ENCODE measurements around the gene PHACTR1. TPM values are rescaled to one million over a fixed set of nuclear protein-coding genes. Genes with fewer than 3 reads are reported as not detected.
"Not testable (repeated sequence)": the region's sequence is repeated elsewhere in the genome, so short reads cannot be mapped to it uniquely, and the experiment has no call there.

The PHACTR1 gene
- total RNA-seq, 1 donor from 2014 or later = 72.8 TPM

DNA sequence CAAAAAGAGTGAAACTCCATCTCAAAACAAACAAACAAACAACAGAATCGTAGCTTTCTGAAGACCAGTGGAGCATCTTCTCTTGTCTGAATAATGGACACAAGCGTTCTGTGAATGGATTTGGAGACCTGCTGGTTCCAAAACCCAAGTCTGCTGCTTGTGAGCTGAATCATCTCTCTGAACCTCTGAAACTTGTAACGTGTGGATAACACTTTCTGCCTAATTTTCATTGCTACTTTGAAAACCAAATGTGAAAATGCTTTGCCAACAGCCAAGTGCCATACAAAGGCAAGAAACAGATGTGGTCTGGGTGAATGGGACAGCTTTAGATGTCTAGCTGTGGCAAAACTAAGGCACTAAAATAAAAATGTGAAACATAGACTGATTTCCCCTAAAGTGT lies 44.3 kb downstream of the PHACTR1 start:
- DNase-seq (no peak), ATAC-seq (no peak)
- Histone ChIP-seq H3K36me3 (no peaks in the 10 kb centered on the region), H3K4me3 (no peak overlapping the region), H3K27me3 (no peaks in the 10 kb centered on the region), H3K27ac (no peak overlapping the region), H3K4me1 (no peaks in the 10 kb centered on the region), H3K9me3 (no peaks in the 10 kb centered on the region)
- intact Hi-C loops (cut with DNase I) = no loop called here
- TF ChIP-seq, protein P1, sequence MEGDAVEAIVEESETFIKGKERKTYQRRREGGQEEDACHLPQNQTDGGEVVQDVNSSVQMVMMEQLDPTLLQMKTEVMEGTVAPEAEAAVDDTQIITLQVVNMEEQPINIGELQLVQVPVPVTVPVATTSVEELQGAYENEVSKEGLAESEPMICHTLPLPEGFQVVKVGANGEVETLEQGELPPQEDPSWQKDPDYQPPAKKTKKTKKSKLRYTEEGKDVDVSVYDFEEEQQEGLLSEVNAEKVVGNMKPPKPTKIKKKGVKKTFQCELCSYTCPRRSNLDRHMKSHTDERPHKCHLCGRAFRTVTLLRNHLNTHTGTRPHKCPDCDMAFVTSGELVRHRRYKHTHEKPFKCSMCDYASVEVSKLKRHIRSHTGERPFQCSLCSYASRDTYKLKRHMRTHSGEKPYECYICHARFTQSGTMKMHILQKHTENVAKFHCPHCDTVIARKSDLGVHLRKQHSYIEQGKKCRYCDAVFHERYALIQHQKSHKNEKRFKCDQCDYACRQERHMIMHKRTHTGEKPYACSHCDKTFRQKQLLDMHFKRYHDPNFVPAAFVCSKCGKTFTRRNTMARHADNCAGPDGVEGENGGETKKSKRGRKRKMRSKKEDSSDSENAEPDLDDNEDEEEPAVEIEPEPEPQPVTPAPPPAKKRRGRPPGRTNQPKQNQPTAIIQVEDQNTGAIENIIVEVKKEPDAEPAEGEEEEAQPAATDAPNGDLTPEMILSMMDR (IDR thresholded peaks at IDR 0.05) = no peak

DNA sequence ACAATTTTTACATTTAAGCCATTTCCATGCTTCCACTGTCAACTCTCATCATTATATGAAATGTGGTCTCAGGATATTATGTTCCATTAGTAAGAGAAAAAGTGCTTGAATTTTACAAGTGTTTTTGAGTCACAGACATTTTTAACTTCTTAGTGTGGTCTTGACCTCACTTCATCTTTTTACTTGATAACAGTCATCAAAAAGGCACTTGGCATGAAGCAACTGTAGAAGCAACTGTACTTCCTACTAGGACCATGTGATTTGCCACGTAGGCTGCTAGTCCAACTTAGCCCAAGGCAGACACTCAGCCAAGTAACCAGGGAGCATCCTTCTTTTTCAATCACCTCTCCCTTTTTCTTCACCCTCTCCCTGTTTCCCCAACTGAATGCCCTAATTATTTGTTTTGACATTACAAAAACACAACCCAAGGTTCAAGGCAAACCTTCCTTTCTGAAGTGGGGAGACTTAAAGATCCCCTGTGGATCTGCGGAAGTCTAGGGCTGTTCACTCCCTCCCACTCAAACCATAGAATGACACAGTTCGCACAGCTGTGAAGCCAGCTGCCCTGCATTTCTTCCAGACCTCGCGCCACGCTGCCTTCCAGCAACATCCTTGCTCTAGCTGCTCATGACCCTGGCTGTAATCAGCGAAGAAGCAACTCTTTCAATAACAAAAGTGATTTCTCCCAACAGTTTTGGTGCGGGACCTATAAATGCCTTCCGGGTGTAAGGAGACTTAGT lies 45.0 kb downstream of the PHACTR1 start:
- no peaks in the 10 kb centered on the region for H3K36me3 ChIP-seq
- no peak for ATAC-seq

DNA sequence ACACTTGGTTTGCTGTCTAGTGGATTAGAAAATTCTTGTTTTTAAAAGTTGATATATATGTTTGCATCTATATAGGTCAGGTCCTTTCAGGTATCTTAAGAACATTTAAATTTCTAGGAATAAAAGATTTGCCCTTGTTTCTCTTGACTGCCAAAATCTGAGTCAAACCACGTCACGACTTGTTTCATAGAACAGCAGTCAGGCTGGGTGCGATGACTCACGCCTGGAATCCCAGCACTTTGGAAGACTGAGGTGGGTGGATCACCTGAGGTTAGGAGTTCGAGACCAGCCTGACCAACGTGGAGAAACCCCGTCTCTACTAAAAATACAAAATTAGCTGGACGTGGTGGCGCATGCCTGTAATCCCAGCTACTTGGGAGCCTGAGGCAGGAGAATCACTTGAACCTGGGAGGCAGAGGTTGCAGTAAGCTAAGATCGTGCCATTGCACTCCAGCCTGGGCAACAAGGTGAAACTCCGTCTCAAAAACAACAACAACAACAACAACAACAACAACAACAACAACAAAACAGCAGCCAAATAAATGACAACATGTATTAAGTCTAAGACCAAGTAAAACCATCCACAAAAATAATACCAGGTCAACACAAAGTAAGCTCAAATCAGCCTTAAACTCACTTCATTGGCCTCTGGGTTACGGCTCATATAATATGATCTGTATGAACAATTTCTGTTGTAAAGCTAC lies 46.3 kb downstream of the PHACTR1 start:
- H3K27ac ChIP-seq; intact Hi-C loops (cut with DNase I); H3K36me3 ChIP-seq; H3K4me3 ChIP-seq; H3K27me3 ChIP-seq; ATAC-seq; H3K4me1 ChIP-seq; DNase-seq; H3K9me3 ChIP-seq: not testable (repeated sequence)

More for the DNA sequence above, 45.0 kb downstream of the PHACTR1 start:
- TF ChIP-seq, protein P1 (IDR thresholded peaks at IDR 0.05) = no peak
- Histone ChIP-seq H3K9me3 (no peaks in the 10 kb centered on the region), H3K27ac (no peak overlapping the region), H3K4me3 (no peak overlapping the region), H3K27me3 (no peaks in the 10 kb centered on the region), H3K4me1 (no peaks in the 10 kb centered on the region)
- DNase-seq = no peak
- intact Hi-C loops (cut with DNase I) = no loop called here

DNA sequence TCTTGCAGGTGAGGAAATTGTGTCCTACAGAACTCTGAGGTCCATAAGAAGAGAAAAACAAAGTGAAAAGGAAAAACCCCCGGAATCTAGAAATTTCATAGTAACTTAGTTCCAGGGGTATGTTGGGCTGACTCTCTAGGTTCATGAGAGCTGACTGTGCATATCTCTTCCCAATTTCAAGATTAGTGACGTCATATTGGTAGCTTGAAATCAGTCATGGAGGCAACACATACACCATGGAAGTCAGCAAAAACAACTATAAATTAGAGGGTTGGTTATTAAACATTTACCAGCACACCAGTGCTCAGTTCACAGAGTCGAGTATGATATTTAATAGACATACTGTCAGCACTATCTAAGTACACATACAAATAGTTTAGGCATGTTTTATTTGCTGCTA lies 49.8 kb downstream of the PHACTR1 start:
- H3K4me1 ChIP-seq = no peaks in the 10 kb centered on the region
- TF ChIP-seq, protein P1 (IDR thresholded peaks at IDR 0.05) = no peak
- no peak overlapping the region for H3K27ac ChIP-seq
- no peak for DNase-seq
- intact Hi-C loops (cut with DNase I) = no loop called here
- no peaks in the 10 kb centered on the region for H3K27me3 ChIP-seq
- ATAC-seq = no peak
- H3K4me3 ChIP-seq = no peak overlapping the region
- H3K9me3 ChIP-seq = no peaks in the 10 kb centered on the region
- H3K36me3 ChIP-seq = no peaks in the 10 kb centered on the region

DNA sequence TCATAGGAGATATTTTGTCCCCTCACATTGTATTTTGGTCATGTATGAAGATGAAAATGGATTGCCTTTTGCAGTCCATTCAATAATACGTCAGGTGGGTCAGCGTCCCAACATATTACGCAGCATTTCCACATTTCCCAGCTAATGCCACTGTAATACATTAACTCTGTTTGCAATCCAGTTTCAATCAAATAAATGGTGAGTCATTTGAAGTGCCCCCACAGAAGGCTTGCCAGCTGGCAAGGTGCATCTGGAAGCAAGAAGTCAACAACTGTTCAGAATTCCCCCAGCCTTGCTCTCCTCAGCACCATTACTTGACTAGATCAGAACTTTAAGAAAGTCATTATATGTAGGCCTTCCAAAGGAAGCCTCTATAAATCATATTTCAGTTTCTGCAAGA lies 50.4 kb downstream of the PHACTR1 start:
- TF ChIP-seq, protein P1 (IDR thresholded peaks at IDR 0.05) = no peak
- H3K36me3 ChIP-seq = no peaks in the 10 kb centered on the region
- no peaks in the 10 kb centered on the region for H3K9me3 ChIP-seq
- no peaks in the 10 kb centered on the region for H3K27me3 ChIP-seq
- H3K4me1 ChIP-seq = no peaks in the 10 kb centered on the region
- H3K27ac ChIP-seq = no peak overlapping the region
- no peak for DNase-seq
- intact Hi-C loops (cut with DNase I) = no loop called here
- H3K4me3 ChIP-seq = no peak overlapping the region
- no peak for ATAC-seq

DNA sequence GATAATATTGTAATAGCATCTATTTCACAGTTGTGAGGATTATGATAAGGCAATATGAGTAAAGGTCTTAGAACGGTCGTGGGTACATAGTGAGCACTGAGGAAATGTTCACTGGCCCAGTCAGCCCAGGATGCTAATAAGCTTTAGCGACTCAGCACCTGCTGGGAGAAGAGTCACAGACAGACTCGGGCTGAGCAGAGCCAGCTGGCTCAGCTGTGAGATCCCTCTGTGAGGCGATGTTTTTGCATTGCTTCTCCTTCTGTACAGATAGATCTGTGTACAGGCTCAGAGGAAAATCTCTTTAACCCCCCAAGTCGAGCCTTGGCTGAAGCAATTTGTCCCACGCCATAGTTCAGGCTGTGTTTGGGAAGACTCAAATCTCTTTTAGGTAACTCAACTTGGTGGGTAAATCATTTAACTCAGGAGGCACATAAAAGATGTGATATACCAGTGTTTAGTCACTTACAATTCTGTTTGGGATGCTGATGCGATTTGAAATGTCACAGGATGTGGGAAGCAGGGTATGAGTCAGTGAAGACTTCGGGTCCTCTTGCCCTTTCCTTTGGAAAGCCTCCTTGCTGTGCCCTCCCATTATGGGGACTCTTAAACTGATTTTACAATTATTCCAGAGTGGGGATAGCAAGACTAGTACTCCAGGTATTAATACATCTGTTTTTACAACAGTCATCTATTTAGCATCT lies 53.1 kb downstream of the PHACTR1 start:
- ATAC-seq = no peak
- DNase-seq = no peak
- no peaks in the 10 kb centered on the region for H3K36me3 ChIP-seq
- TF ChIP-seq, protein P1 (IDR thresholded peaks at IDR 0.05) = no peak
- H3K9me3 ChIP-seq = no peaks in the 10 kb centered on the region
- intact Hi-C loops (cut with DNase I) = no loop called here
- H3K4me3 ChIP-seq = no peak overlapping the region
- no peak overlapping the region for H3K27ac ChIP-seq
- no peaks in the 10 kb centered on the region for H3K4me1 ChIP-seq
- H3K27me3 ChIP-seq = peaks cover 6% of the 10 kb centered on the region

Data from upper lobe of right lung (tissue), 1 donor.